Activated CD8-positive, alpha-beta T cell treated with anti-CD3 and anti-CD28 coated beads for 36 hours (primary cell): ENCODE measurements around the gene TMEFF2. TPM values are rescaled to one million over a fixed set of nuclear protein-coding genes. Genes with fewer than 3 reads are reported as not detected.
A peak's percentile ranks its signal among the peaks of the same experiment; 100 is the strongest.

Experiments
- ATAC-seq: fragments of 200-7000 bp; cut with Tn5 transposase; one replicate; pipeline ENCODE4 v1.10.0; 2021; ENCODE audit warnings: mild to moderate bottlenecking, moderate library complexity
- CTCF ChIA-PET: fragments of 350-600 bp; sonication (Branson Sonifier 250); formaldehyde crosslinking; loops from one replicate; lab custom pipeline; 2021; ENCODE audit warnings: antibody characterized with exemption; lab: Charles Lee
- POLR2A ChIA-PET: fragments of 350-600 bp; sonication (Branson Sonifier 250); formaldehyde crosslinking; loops from one replicate; lab custom pipeline; 2021; ENCODE audit warnings: antibody characterized with exemption; lab: Charles Lee
- DNase-seq: peaks from one replicate; pipeline ENCODE4 v3.0.0-alpha.2; 2020
- H3K27ac Mint-ChIP-seq: one replicate; pipeline ENCODE4 v1.8.0; 2021; ENCODE audit warnings: mild to moderate bottlenecking, mixed read lengths
- H3K27me3 Mint-ChIP-seq: one replicate; pipeline ENCODE4 v1.8.0; 2021; ENCODE audit warnings: mixed read lengths
- H3K36me3 Mint-ChIP-seq: one replicate; pipeline ENCODE4 v1.8.0; 2021; ENCODE audit warnings: low read depth, mixed read lengths
- H3K4me1 Mint-ChIP-seq: one replicate; pipeline ENCODE4 v1.8.0; 2021; ENCODE audit warnings: low read depth, mixed read lengths
- H3K4me3 Mint-ChIP-seq: one replicate; pipeline ENCODE4 v1.8.0; 2021; ENCODE audit warnings: mild to moderate bottlenecking, moderate library complexity, mixed read lengths
- H3K9me3 Mint-ChIP-seq: one replicate; pipeline ENCODE4 v1.8.0; 2021; ENCODE audit warnings: mixed read lengths
- intact Hi-C: fragments of 100-400 bp; cut with micrococcal nuclease; formaldehyde crosslinking; loops from one replicate; pipeline ENCODE4 v1.10.0; 2022
- total RNA-seq, 2 experiments: library from RNA; stranded (reverse); gene quantifications; one replicate each; pipeline ENCODE4 v1.2.3, GENCODE V29; 2021
- TF ChIP-seq, protein P1 (sequence below): fragments of 200-600 bp; IDR thresholded peaks from one replicate; pipeline ENCODE4 v1.8.0; 2022; ENCODE audit warnings: antibody characterized with exemption, mild to moderate bottlenecking

TMEFF2 gene
- total RNA-seq, 2 experiments from 2014 or later: not detected

DNA sequence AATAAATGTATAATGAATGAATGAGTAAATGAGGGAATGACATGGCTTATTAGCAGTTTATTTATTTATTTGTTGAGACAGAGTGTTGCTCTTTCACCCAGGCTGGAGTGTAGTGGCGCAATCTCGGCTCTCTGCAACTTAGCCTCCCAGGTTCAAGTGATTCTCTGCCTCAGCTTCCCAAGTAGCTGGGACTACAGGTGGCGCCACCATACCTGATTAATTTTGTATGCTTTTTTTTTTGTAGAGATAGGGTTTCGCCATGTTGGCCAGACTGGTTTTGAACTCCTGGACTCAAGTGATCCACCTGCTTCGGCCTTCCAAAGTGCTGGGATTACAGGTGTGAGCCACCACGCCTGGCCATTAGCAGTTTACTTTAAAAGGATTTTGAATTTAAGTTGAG is 247.5 kb downstream of the TMEFF2 start:
- DNase-seq: peak; percentile 16
- intact Hi-C loops: no loop called here
- Mint-ChIP-seq H3K27me3 (peaks cover 7% of the 10 kb centered on the region), H3K27ac (no peak overlapping the region), H3K9me3 (no peaks in the 10 kb centered on the region), H3K36me3 (no peaks in the 10 kb centered on the region), H3K4me1 (no peaks in the 10 kb centered on the region), H3K4me3 (no peak overlapping the region)
- TF ChIP-seq, protein P1, sequence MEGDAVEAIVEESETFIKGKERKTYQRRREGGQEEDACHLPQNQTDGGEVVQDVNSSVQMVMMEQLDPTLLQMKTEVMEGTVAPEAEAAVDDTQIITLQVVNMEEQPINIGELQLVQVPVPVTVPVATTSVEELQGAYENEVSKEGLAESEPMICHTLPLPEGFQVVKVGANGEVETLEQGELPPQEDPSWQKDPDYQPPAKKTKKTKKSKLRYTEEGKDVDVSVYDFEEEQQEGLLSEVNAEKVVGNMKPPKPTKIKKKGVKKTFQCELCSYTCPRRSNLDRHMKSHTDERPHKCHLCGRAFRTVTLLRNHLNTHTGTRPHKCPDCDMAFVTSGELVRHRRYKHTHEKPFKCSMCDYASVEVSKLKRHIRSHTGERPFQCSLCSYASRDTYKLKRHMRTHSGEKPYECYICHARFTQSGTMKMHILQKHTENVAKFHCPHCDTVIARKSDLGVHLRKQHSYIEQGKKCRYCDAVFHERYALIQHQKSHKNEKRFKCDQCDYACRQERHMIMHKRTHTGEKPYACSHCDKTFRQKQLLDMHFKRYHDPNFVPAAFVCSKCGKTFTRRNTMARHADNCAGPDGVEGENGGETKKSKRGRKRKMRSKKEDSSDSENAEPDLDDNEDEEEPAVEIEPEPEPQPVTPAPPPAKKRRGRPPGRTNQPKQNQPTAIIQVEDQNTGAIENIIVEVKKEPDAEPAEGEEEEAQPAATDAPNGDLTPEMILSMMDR: no peak
- no peak for ATAC-seq
- ChIA-PET POLR2A (no interaction called here), CTCF (interaction anchor here (1.2 to 1.4 kb wide), 2 partner anchors 121 to 215 kb away, joined by 3 to 7 read pairs; no protein-coding TSS in a partner anchor)

- no peaks in the 10 kb centered on the region for H3K36me3 Mint-ChIP-seq
- TF ChIP-seq, protein P1: no peak
- H3K27ac Mint-ChIP-seq: no peak overlapping the region
- H3K9me3 Mint-ChIP-seq: no peaks in the 10 kb centered on the region
- H3K4me3 Mint-ChIP-seq: no peak overlapping the region
- ChIA-PET POLR2A (no interaction called here), CTCF (interaction anchor here (1.2 to 1.4 kb wide), 2 partner anchors 121 to 216 kb away, joined by 3 to 7 read pairs; no protein-coding TSS in a partner anchor)
- intact Hi-C loops: no loop called here
- ATAC-seq (no peak), DNase-seq (no peak)
- H3K4me1 Mint-ChIP-seq: no peaks in the 10 kb centered on the region
- peaks cover 7% of the 10 kb centered on the region for H3K27me3 Mint-ChIP-seq
Observed at GRCh38 chr2:191946471-191947182, 248.1 kb downstream of the TMEFF2 start.

DNA sequence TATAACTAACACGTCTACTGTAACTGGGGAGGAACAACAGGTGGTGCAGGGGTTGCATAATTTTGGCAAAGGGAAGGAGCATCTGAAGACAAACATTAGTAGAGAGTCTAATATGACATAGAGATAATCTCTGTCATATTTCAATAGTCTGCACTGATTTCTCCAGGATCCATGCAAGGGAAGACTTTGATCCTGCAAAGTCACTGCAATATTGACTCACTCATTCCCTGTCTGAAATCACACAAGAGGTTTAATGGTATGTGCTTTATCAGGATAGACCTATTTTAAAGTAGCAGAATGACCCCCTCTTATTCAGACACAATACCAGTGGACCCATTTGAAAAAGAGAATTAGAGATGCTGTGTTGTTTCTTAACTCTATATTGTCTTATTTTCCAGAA is 249.1 kb downstream of the TMEFF2 start:
- no peaks in the 10 kb centered on the region for H3K9me3 Mint-ChIP-seq
- peaks cover 7% of the 10 kb centered on the region for H3K27me3 Mint-ChIP-seq
- no peak overlapping the region for H3K27ac Mint-ChIP-seq
- TF ChIP-seq, protein P1: no peak
- DNase-seq (no peak), ATAC-seq (no peak)
- no peaks in the 10 kb centered on the region for H3K36me3 Mint-ChIP-seq
- ChIA-PET POLR2A (no interaction called here), CTCF (interaction anchor here (0.6 kb wide), 1 partner anchor 1068 kb away, joined by 3 read pairs; no protein-coding TSS in a partner anchor)
- no peaks in the 10 kb centered on the region for H3K4me1 Mint-ChIP-seq
- H3K4me3 Mint-ChIP-seq: no peak overlapping the region
- intact Hi-C loops: no loop called here

DNA sequence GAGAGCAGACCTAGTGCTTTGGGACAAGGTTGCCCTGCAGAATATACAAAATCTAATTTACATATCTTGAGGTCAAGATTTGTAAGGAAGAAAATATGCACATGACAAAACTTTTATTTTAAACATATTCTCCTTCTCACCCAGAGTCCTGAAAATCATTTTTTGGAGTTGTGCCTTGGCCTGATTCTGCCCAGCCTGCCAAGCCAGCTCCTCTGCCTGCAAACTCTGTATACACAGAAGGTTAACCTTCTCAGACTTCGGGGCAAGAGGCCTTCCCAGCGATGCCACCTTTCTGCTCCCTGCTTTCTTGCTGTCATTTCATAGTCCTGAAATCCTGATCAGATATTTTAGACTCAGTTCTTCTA is 252.0 kb downstream of the TMEFF2 start:
- intact Hi-C loops: no loop called here
- no peak overlapping the region for H3K4me3 Mint-ChIP-seq
- H3K9me3 Mint-ChIP-seq: no peaks in the 10 kb centered on the region
- POLR2A ChIA-PET: no interaction called here
- ATAC-seq (no peak), DNase-seq (no peak)
- CTCF ChIA-PET: interaction anchor here (1.9 kb wide), 1 partner anchor 220 kb away, joined by 7 read pairs; no protein-coding TSS in a partner anchor
- peaks cover 4% of the 10 kb centered on the region for H3K27me3 Mint-ChIP-seq
- H3K36me3 Mint-ChIP-seq: no peaks in the 10 kb centered on the region
- no peak overlapping the region for H3K27ac Mint-ChIP-seq
- TF ChIP-seq, protein P1: no peak
- H3K4me1 Mint-ChIP-seq: no peaks in the 10 kb centered on the region

GRCh38 chr2:191942090-191942738 is 252.5 kb downstream of the TMEFF2 start:
- intact Hi-C loops: no loop called here
- H3K4me3 Mint-ChIP-seq: no peak overlapping the region
- no peak overlapping the region for H3K27ac Mint-ChIP-seq
- H3K9me3 Mint-ChIP-seq: no peaks in the 10 kb centered on the region
- no peaks in the 10 kb centered on the region for H3K4me1 Mint-ChIP-seq
- ATAC-seq: no peak
- TF ChIP-seq, protein P1: no peak
- no peak for DNase-seq
- ChIA-PET POLR2A (no interaction called here), CTCF (interaction anchor here (1.9 kb wide), 1 partner anchor 221 kb away, joined by 7 read pairs; no protein-coding TSS in a partner anchor)
- no peaks in the 10 kb centered on the region for H3K36me3 Mint-ChIP-seq
- H3K27me3 Mint-ChIP-seq: peaks cover 4% of the 10 kb centered on the region
